K562 (cell line): ENCODE measurements around the gene CCDC71L. TPM values are rescaled to one million over a fixed set of nuclear protein-coding genes. Genes with fewer than 3 reads are reported as not detected.

Experiments used
- ATAC-seq: fragments of 200-7000 bp; cut with Tn5 transposase; 3 replicates; pipeline ENCODE4 v1.9.1; 2020; ENCODE audit warnings: moderate library complexity
- BruUV-seq: library from RNA; stranded (reverse); fragments of 400-500 nt; replicated peaks from 2 replicates; lab custom pipeline; 2021; lab: Mats Ljungman, UMichigan
- CTCF ChIA-PET: fragments of 300-600 bp; formaldehyde crosslinking; extraction: SDS; loops from one replicate; lab custom pipeline; 2021; ENCODE audit warnings: low intra/inter-chr PET ratio; lab: Yijun Ruan, JAX
- POLR2A ChIA-PET: fragments of 300-600, 350-650 bp; sonication (Branson Sonifier 250); formaldehyde crosslinking; extraction: SDS; loops from one replicate; lab custom pipeline; 2021; ENCODE audit warnings: antibody characterized with exemption, inconsistent platforms; lab: Yijun Ruan, JAX
- DNase-seq, 4 experiments: peaks; one replicate each; pipeline versions ENCODE4 v3.0.0 to v3.0.0-alpha.2; 2011 to 2018; ENCODE audit warnings: low spot score in 3 of 4, mixed read lengths in 3 of 4; ENCODE audit errors: extremely low read depth in 1 of 4
- FAIRE-seq: peaks from 2 replicates; lab custom pipeline; 2011; peaks lifted over from hg19 to GRCh38; lab: Jason Lieb, UNC
- H2AFZ ChIP-seq: 2 replicates; pipeline ENCODE4 v1.6.0; 2011; ENCODE audit warnings: low read depth, low read length, control low read depth, inconsistent platforms
- H3K27ac ChIP-seq: fragments of 200-600 bp; 3 replicates; pipeline ENCODE4 v1.8.0; 2011; ENCODE audit warnings: low read depth, mild to moderate bottlenecking, control low read depth, inconsistent platforms, low read length, moderate library complexity, mixed read lengths; ENCODE audit errors: extremely low read depth
- H3K27me3 ChIP-seq, 2 experiments: fragments of 300-600 bp in 1 of 2; 2 replicates in 1 of 2; 3 replicates in 1 of 2; pipeline versions ENCODE4 v1.6.0 to v1.8.0; 2011; ENCODE audit warnings: inconsistent platforms in 2 of 2, low read length in 2 of 2, mild to moderate bottlenecking in 1 of 2, mixed read lengths in 1 of 2, moderate library complexity in 1 of 2; ENCODE audit not compliant: control insufficient read depth in 2 of 2, insufficient read depth in 2 of 2
- H3K36me3 ChIP-seq: fragments of 300-600 bp; 3 replicates; pipeline ENCODE4 v1.8.0; 2011; ENCODE audit warnings: mild to moderate bottlenecking, low read length, inconsistent platforms; ENCODE audit not compliant: control insufficient read depth, insufficient read depth
- H3K4me1 ChIP-seq, 2 experiments: fragments of 200-600 bp in 1 of 2; replicated peaks in 1 of 2; 2 replicates in 1 of 2; 3 replicates in 1 of 2; pipeline versions ENCODE4 v1.5.1 to v1.8.0; 2011; ENCODE audit warnings: inconsistent platforms in 2 of 2, low read length in 2 of 2, mild to moderate bottlenecking in 1 of 2, mixed read lengths in 1 of 2, moderate library complexity in 1 of 2; ENCODE audit not compliant: control insufficient read depth in 2 of 2, insufficient read depth in 2 of 2
- H3K4me2 ChIP-seq: 2 replicates; pipeline ENCODE4 v1.6.1; 2011; ENCODE audit warnings: low read length, control low read depth, inconsistent platforms, mixed read lengths; ENCODE audit not compliant: insufficient read depth
- H3K4me3 ChIP-seq: fragments of 200-600 bp; sonication (generic), shearing (Covaris generic); 2 replicates; pipeline ENCODE4 v1.5.1; 2016; ENCODE audit warnings: control low read depth, inconsistent platforms
- H3K79me2 ChIP-seq: fragments of 200-600 bp; 3 replicates; pipeline ENCODE4 v1.8.0; 2011; ENCODE audit warnings: low read length, inconsistent platforms; ENCODE audit not compliant: control insufficient read depth, insufficient read depth
- H3K9ac ChIP-seq, 2 experiments: 2 replicates each; pipeline versions ENCODE4 v1.6.0 to v1.6.1; 2011; ENCODE audit warnings: low read depth in 2 of 2, low read length in 2 of 2, control low read depth in 1 of 2, inconsistent platforms in 1 of 2, mild to moderate bottlenecking in 1 of 2, mixed read lengths in 1 of 2; ENCODE audit not compliant: insufficient read depth in 1 of 2
- H3K9me1 ChIP-seq: one replicate; pipeline ENCODE4 v1.6.0; 2011; ENCODE audit warnings: inconsistent platforms, mild to moderate bottlenecking, low read length, moderate library complexity; ENCODE audit not compliant: control insufficient read depth, insufficient read depth
- H3K9me3 ChIP-seq: replicated peaks from 2 replicates; pipeline ENCODE4 v1.5.1; 2011; ENCODE audit warnings: low read depth, low read length, inconsistent platforms; ENCODE audit not compliant: control insufficient read depth, insufficient read depth
- H4K20me1 ChIP-seq: replicated peaks from 2 replicates; pipeline ENCODE4 v1.6.1; 2011; ENCODE audit warnings: low read length, inconsistent platforms, mixed read lengths; ENCODE audit not compliant: control insufficient read depth, insufficient read depth
- HDAC1 ChIP-seq, 2 experiments: fragments of 450-650 bp; IDR thresholded peaks; 2 replicates each; pipeline ENCODE4 v1.6.1; 2016 to 2017; ENCODE audit warnings: inconsistent platforms in 1 of 2, mild to moderate bottlenecking in 1 of 2, moderate library complexity in 1 of 2
- HOXB6 ChIP-seq: fragments of 250-450 bp; sonication (Bioruptor Pico); IDR thresholded peaks from 2 replicates; pipeline ENCODE4 v1.5.1; 2022; ENCODE audit warnings: mild to moderate bottlenecking, borderline replicate concordance
- KLF16 ChIP-seq: IDR thresholded peaks from 2 replicates; pipeline ENCODE4 v1.6.1; 2016; ENCODE audit warnings: antibody characterized with exemption
- MYBL2 ChIP-seq, 2 experiments: fragments of 450-650 bp in 1 of 2; sonication (generic) in 1 of 2; formaldehyde crosslinking in 1 of 2; IDR thresholded peaks; 2 replicates each; pipeline versions ENCODE4 v1.6.1 to v1.8.1; 2017 to 2022; ENCODE audit warnings: borderline replicate concordance in 1 of 2, inconsistent platforms in 1 of 2, low read depth in 1 of 2, mild to moderate bottlenecking in 1 of 2, missing genetic modification reagents in 1 of 2, moderate library complexity in 1 of 2
- NCOA1 ChIP-seq: fragments of 450-650 bp; IDR thresholded peaks from 2 replicates; pipeline ENCODE4 v1.6.1; 2016; ENCODE audit warnings: low read depth
- NR3C1 ChIP-seq: sonication (generic); formaldehyde crosslinking; IDR thresholded peaks from 2 replicates; pipeline ENCODE4 v1.8.1; 2022; ENCODE audit warnings: missing genetic modification reagents
- SRSF1 ChIP-seq: fragments of 200-400 bp; formaldehyde crosslinking; IDR thresholded peaks from 2 replicates; pipeline ENCODE4 v1.6.1; 2017; ENCODE audit warnings: mild to moderate bottlenecking, low read depth, low read length, moderate library complexity
- STAT5A ChIP-seq: IDR thresholded peaks from 2 replicates; pipeline ENCODE4 v1.6.1; 2012; ENCODE audit warnings: low read length, inconsistent platforms, borderline replicate concordance
- ZNF583 ChIP-seq: fragments of 250-450 bp; sonication (Bioruptor Pico); IDR thresholded peaks from 2 replicates; pipeline ENCODE4 v1.4.0; 2020
- WGBS: fragments of 100-300 bp; shearing (Covaris generic); methylation state at CpG from one replicate; pipeline ENCODE4 v1.1.6; 2016; ENCODE audit warnings: low coverage, mixed read lengths; ENCODE audit not compliant: insufficient coverage; ENCODE audit errors: missing lambda C conversion rate; 5-methylcytosine and 5-hydroxymethylcytosine counted together
- in situ Hi-C: fragments of 300-500 bp; cut with MboI; formaldehyde crosslinking; loops from 4 replicates; pipeline ENCODE4 v1.15.0; 2018; ENCODE audit warnings: inconsistent platforms, mixed read lengths
- intact Hi-C: fragments of 100-400 bp; cut with micrococcal nuclease; formaldehyde crosslinking; loops from 2 replicates; pipeline ENCODE4 v1.14.2; 2022
- polyA plus RNA-seq, 8 experiments: library from polyadenylated mRNA; depleted of rRNA in 4 of 8; stranded (reverse) in 5 of 8; unstranded in 3 of 8; fragments of >200 nt; fragmentation: Nextera tagmentation in 2 of 8; fragmentation: Illumina TruSeq in 1 of 8; extraction: Ambion mirVana in 2 of 8; extraction: Trizol in 1 of 8; gene quantifications; 2 replicates each; pipeline versions ENCODE4 v1.2.1 to v1.2.3, GENCODE V29; 2011 to 2014; ENCODE audit warnings: inconsistent platforms in 1 of 8, missing spikeins in 1 of 8
- total RNA-seq, 7 experiments: library from RNA; depleted of rRNA in 6 of 7; stranded (reverse); fragments of >200 nt in 6 of 7; fragmentation: Illumina TruSeq in 2 of 7; extraction: Trizol in 2 of 7; gene quantifications; 2 replicates each; pipeline versions ENCODE4 v1.2.1 to v1.2.3, GENCODE V29; 2011 to 2021; ENCODE audit warnings: low replicate concordance in 1 of 7
- TF ChIP-seq, protein P1 (sequence below): fragments of 450-650 bp; conservative IDR thresholded peaks from 2 replicates; pipeline ENCODE4 v1.6.1; 2016; ENCODE audit warnings: missing genetic modification characterization, low read depth, mild to moderate bottlenecking, missing compliant biosample characterization, moderate library complexity
- TF ChIP-seq, protein P2 (sequence below): sonication (generic); formaldehyde crosslinking; IDR thresholded peaks from 2 replicates; pipeline ENCODE4 v1.8.0; 2022; ENCODE audit warnings: mild to moderate bottlenecking, missing genetic modification reagents
- TF ChIP-seq, protein P3 (sequence below): fragments of 250-450 bp; sonication (Bioruptor Pico); IDR thresholded peaks from 2 replicates; pipeline ENCODE4 v1.9.0; 2021; ENCODE audit warnings: mild to moderate bottlenecking, inconsistent platforms
- TF ChIP-seq, protein P4 (sequence below), 2 experiments: fragments of 450-650 bp in 1 of 2; sonication (generic) in 1 of 2; formaldehyde crosslinking; conservative IDR thresholded peaks; 2 replicates each; pipeline versions ENCODE4 v1.4.0 to v1.8.1; 2020 to 2022; ENCODE audit warnings: mild to moderate bottlenecking in 1 of 2, missing genetic modification reagents in 1 of 2
- TF ChIP-seq, protein P5 (sequence below), 2 experiments: fragments of 450-650 bp in 1 of 2; IDR thresholded peaks; 2 replicates each; pipeline ENCODE4 v1.6.1; 2011 to 2017; ENCODE audit warnings: low read depth in 2 of 2, antibody characterized with exemption in 1 of 2, borderline replicate concordance in 1 of 2, low read length in 1 of 2, mild to moderate bottlenecking in 1 of 2, mixed read lengths in 1 of 2; ENCODE audit not compliant: control insufficient read depth in 1 of 2

Gene CCDC71L
- total and polyA plus RNA-seq, 9 of the 15 experiments (the other 6 are each of a cell fraction or from before 2014, with no cell fraction given) = 5.7 to 108 (median 25.4) TPM

DNA sequence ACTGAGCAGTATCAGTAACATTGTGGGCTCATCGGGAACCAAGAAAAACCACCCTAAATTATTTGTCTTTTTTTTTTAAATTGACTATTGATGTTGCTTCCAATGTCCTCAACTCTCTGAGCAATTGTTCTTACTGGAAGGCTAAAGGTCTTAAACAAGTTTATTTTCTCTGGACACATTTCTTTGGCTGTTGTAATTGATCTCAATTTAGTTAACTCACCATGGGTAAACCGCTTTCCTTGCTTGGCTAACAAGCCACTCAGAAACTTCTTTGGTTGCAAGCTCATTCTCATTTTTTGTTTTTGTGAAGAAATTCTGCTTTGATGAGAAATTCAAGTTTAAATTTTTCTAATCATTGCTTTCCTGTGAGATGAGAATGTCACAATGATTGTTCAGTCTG is 25.5 kb downstream of the CCDC71L start:
- no peaks in the 10 kb centered on the region for H4K20me1 ChIP-seq
- H3K9ac ChIP-seq = no peak overlapping the region
- in situ Hi-C loops (no loop called here), intact Hi-C loops (no loop called here)
- BruUV-seq = no TSS peak
- H3K4me2 ChIP-seq = no peak overlapping the region
- H3K27ac ChIP-seq = no peak overlapping the region
- H2AFZ ChIP-seq = no peak overlapping the region
- ATAC-seq (no peak), DNase-seq (no peak), FAIRE-seq (no peak)
- ChIA-PET CTCF (no interaction called here), POLR2A (no interaction called here)
- 25% methylated on average over 2 of the region's 2 CpGs for WGBS
- no peaks in the 10 kb centered on the region for H3K79me2 ChIP-seq
- H3K27me3 ChIP-seq = peaks cover 0 to 21% of the 10 kb centered on the region in 2 experiments; a peak in 1 of 5 replicates
- H3K9me1 ChIP-seq = no peaks in the 10 kb centered on the region
- H3K4me1 ChIP-seq = no peaks in the 10 kb centered on the region; a peak in 1 of 5 replicates
- H3K4me3 ChIP-seq = no peak overlapping the region
- H3K9me3 ChIP-seq = no peaks in the 10 kb centered on the region
- H3K36me3 ChIP-seq = no peaks in the 10 kb centered on the region
- TF ChIP-seq NR3C1 (CRISPR knock-in tag) (no peak), STAT5A (no peak), MYBL2 (IDR thresholded peaks at IDR 0.05; ENCODE audit: low read depth) (no peak), MYBL2 (CRISPR knock-in tag; IDR thresholded peaks at IDR 0.05; ENCODE audit: borderline replicate concordance) (no peak), SRSF1 (no peak), KLF16 (no peak), HDAC1 (IDR thresholded peaks at IDR 0.05) (no peak), ZNF583 (CRISPR knock-in tag) (no peak), HOXB6 (CRISPR knock-in tag) (no peak), NCOA1 (no peak)
- TF ChIP-seq, protein P1, sequence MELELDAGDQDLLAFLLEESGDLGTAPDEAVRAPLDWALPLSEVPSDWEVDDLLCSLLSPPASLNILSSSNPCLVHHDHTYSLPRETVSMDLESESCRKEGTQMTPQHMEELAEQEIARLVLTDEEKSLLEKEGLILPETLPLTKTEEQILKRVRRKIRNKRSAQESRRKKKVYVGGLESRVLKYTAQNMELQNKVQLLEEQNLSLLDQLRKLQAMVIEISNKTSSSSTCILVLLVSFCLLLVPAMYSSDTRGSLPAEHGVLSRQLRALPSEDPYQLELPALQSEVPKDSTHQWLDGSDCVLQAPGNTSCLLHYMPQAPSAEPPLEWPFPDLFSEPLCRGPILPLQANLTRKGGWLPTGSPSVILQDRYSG (tag) = no peak
- TF ChIP-seq, protein P2, sequence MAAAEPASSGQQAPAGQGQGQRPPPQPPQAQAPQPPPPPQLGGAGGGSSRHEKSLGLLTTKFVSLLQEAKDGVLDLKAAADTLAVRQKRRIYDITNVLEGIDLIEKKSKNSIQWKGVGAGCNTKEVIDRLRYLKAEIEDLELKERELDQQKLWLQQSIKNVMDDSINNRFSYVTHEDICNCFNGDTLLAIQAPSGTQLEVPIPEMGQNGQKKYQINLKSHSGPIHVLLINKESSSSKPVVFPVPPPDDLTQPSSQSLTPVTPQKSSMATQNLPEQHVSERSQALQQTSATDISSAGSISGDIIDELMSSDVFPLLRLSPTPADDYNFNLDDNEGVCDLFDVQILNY (CRISPR knock-in tag) = no peak
- TF ChIP-seq, protein P3, sequence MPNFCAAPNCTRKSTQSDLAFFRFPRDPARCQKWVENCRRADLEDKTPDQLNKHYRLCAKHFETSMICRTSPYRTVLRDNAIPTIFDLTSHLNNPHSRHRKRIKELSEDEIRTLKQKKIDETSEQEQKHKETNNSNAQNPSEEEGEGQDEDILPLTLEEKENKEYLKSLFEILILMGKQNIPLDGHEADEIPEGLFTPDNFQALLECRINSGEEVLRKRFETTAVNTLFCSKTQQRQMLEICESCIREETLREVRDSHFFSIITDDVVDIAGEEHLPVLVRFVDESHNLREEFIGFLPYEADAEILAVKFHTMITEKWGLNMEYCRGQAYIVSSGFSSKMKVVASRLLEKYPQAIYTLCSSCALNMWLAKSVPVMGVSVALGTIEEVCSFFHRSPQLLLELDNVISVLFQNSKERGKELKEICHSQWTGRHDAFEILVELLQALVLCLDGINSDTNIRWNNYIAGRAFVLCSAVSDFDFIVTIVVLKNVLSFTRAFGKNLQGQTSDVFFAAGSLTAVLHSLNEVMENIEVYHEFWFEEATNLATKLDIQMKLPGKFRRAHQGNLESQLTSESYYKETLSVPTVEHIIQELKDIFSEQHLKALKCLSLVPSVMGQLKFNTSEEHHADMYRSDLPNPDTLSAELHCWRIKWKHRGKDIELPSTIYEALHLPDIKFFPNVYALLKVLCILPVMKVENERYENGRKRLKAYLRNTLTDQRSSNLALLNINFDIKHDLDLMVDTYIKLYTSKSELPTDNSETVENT (CRISPR knock-in tag) = no peak
- TF ChIP-seq, protein P4, sequence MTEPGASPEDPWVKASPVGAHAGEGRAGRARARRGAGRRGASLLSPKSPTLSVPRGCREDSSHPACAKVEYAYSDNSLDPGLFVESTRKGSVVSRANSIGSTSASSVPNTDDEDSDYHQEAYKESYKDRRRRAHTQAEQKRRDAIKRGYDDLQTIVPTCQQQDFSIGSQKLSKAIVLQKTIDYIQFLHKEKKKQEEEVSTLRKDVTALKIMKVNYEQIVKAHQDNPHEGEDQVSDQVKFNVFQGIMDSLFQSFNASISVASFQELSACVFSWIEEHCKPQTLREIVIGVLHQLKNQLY (CRISPR knock-in tag; conservative IDR thresholded peaks at IDR 0.05) = no peak
- TF ChIP-seq, protein P5, sequence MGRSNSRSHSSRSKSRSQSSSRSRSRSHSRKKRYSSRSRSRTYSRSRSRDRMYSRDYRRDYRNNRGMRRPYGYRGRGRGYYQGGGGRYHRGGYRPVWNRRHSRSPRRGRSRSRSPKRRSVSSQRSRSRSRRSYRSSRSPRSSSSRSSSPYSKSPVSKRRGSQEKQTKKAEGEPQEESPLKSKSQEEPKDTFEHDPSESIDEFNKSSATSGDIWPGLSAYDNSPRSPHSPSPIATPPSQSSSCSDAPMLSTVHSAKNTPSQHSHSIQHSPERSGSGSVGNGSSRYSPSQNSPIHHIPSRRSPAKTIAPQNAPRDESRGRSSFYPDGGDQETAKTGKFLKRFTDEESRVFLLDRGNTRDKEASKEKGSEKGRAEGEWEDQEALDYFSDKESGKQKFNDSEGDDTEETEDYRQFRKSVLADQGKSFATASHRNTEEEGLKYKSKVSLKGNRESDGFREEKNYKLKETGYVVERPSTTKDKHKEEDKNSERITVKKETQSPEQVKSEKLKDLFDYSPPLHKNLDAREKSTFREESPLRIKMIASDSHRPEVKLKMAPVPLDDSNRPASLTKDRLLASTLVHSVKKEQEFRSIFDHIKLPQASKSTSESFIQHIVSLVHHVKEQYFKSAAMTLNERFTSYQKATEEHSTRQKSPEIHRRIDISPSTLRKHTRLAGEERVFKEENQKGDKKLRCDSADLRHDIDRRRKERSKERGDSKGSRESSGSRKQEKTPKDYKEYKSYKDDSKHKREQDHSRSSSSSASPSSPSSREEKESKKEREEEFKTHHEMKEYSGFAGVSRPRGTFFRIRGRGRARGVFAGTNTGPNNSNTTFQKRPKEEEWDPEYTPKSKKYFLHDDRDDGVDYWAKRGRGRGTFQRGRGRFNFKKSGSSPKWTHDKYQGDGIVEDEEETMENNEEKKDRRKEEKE (IDR thresholded peaks at IDR 0.05; ENCODE audit: borderline replicate concordance in 1 of 2, control insufficient read depth in 1 of 2, low read depth in 2 of 2, low read length in 1 of 2) = no peak
